ENCODE measurements around the gene FZD10. TPM values are rescaled to one million over a fixed set of nuclear protein-coding genes. Genes with fewer than 3 reads are reported as not detected.

FZD10 gene
- total RNA-seq, 1 experiment from 2014 or later: not detected

- Histone ChIP-seq H3K9me3 (replicated peaks) (no peaks in the 10 kb centered on the region), H3K4me1 (no peaks in the 10 kb centered on the region), H3K27me3 (no peaks in the 10 kb centered on the region), H3K4me3 (no peak overlapping the region), H3K36me3 (no peaks in the 10 kb centered on the region), H3K27ac (no peak overlapping the region)
- no peak for DNase-seq
These were observed 52.6 kb downstream of the FZD10 start for GRCh38 chr12:130214686-130215395.

Other genes with a start within 250 kb of the FZD10 start
- gene PIWIL1, start 175.4 kb downstream of the FZD10 start, total RNA-seq (2014; rRNA removed; shearing (Covaris generic)): not detected in 2 replicates

All from SJCRH30 (cell line).